T-cell (primary cell): ENCODE results near the gene GABARAP. TPM values are rescaled to one million over a fixed set of nuclear protein-coding genes. Genes with fewer than 3 reads are reported as not detected.

Experiments
- ATAC-seq, 4 experiments: fragments of 200-7000 bp in 3 of 4; fragments of 150-1000 bp in 1 of 4; cut with Tn5 transposase; replicated peaks in 1 of 4; 1 replicate in 3 of 4; 2 replicates in 1 of 4; pipeline ENCODE4 v1.10.0; 2021; ENCODE audit warnings: moderate library complexity in 3 of 4, mild to moderate bottlenecking in 2 of 4, moderate number of reproducible peaks in 1 of 4
- CTCF ChIA-PET, 2 donors: fragments of 300-600 bp; sonication (Branson Sonifier 250); formaldehyde crosslinking; loops; one replicate each; lab custom pipeline; 2022; ENCODE audit warnings: antibody characterized with exemption in 2 of 2; lab: Charles Lee
- POLR2A ChIA-PET, 2 donors: fragments of 300-600 bp; sonication (Branson Sonifier 250); formaldehyde crosslinking; loops; one replicate each; lab custom pipeline; 2022; ENCODE audit warnings: antibody characterized with exemption in 2 of 2; lab: Charles Lee
- DNase-seq, 35 experiments: peaks; one replicate each; pipeline versions ENCODE4 v3.0.0 to v3.0.0-alpha.2; 2013 to 2023
- H3K27ac ChIP-seq: one replicate; pipeline ENCODE4 v1.5.1; 2013; ENCODE audit warnings: low read length
- H3K27me3 ChIP-seq, 2 experiments: replicated peaks in 1 of 2; 1 replicate in 1 of 2; 2 replicates in 1 of 2; pipeline versions ENCODE4 v1.6.1 to v1.7.0; 2013; ENCODE audit warnings: low read length in 1 of 2, mixed read lengths in 1 of 2; ENCODE audit not compliant: control insufficient read depth in 2 of 2, insufficient read depth in 2 of 2; ENCODE audit errors: extremely low read depth in 1 of 2
- H3K36me3 ChIP-seq, 2 donors: 1 replicate in 1 of 2; 2 replicates in 1 of 2; pipeline versions ENCODE4 v1.6.1 to v1.7.0; 2013; ENCODE audit warnings: low read length in 1 of 2; ENCODE audit not compliant: control insufficient read depth in 2 of 2, insufficient read depth in 1 of 2; ENCODE audit errors: extremely low read depth in 1 of 2
- H3K4me1 ChIP-seq, 2 experiments: 1 replicate in 1 of 2; 2 replicates in 1 of 2; pipeline versions ENCODE4 v1.6.1 to v1.7.0; 2013; ENCODE audit warnings: low read length in 2 of 2, mixed read lengths in 1 of 2; ENCODE audit not compliant: insufficient read depth in 2 of 2, control insufficient read depth in 1 of 2; ENCODE audit errors: extremely low read depth in 1 of 2
- H3K4me3 ChIP-seq, 2 donors: 1 replicate in 1 of 2; 2 replicates in 1 of 2; pipeline versions ENCODE4 v1.5.1 to v1.7.0; 2013; ENCODE audit warnings: mild to moderate bottlenecking in 2 of 2, low read length in 1 of 2, moderate library complexity in 1 of 2; ENCODE audit not compliant: control insufficient read depth in 1 of 2; ENCODE audit errors: extremely low read depth in 1 of 2
- H3K9me3 ChIP-seq: 2 replicates; pipeline ENCODE4 v1.7.0; 2013
- H3K27ac Mint-ChIP-seq, 2 donors: one replicate each; pipeline ENCODE4 v1.8.0; 2020 to 2021; ENCODE audit warnings: mild to moderate bottlenecking in 2 of 2, mixed read lengths in 2 of 2
- H3K27me3 Mint-ChIP-seq, 2 donors: one replicate each; pipeline ENCODE4 v1.8.0; 2021 to 2022; ENCODE audit warnings: mixed read lengths in 2 of 2
- H3K36me3 Mint-ChIP-seq: one replicate; pipeline ENCODE4 v1.8.0; 2021; ENCODE audit warnings: mixed read lengths
- H3K4me1 Mint-ChIP-seq, 3 donors: one replicate each; pipeline ENCODE4 v1.8.0; 2020 to 2022; ENCODE audit warnings: mixed read lengths in 3 of 3, mild to moderate bottlenecking in 1 of 3
- H3K4me3 Mint-ChIP-seq, 3 donors: one replicate each; pipeline ENCODE4 v1.8.0; 2020 to 2022; ENCODE audit warnings: mild to moderate bottlenecking in 3 of 3, mixed read lengths in 3 of 3, moderate library complexity in 3 of 3
- H3K9me3 Mint-ChIP-seq, 3 donors: one replicate each; pipeline ENCODE4 v1.8.0; 2020 to 2022; ENCODE audit warnings: mixed read lengths in 3 of 3
- WGBS: methylation state at CpG from one replicate; pipeline ENCODE4 v1.1.5; 2013; ENCODE audit warnings: missing lambda C conversion rate; ENCODE audit not compliant: insufficient coverage; 5-methylcytosine and 5-hydroxymethylcytosine counted together
- total RNA-seq, 35 experiments: library from RNA in 6 of 35; stranded (reverse) in 6 of 35; fragments of 120-200 nt in 1 of 35; gene quantifications; one replicate each; pipeline versions ENCODE4 v1.2.1 to v1.2.4 and lab custom pipeline; 2013 to 2026

The GABARAP gene
- total RNA-seq, 5 donors from 2014 or later (not counting 1 experiment from before 2014, with no cell fraction given) = 197 to 278 (median 276) TPM

GRCh38 chr17:7219229-7219811 lies 22.9 kb downstream of the GABARAP start:
- peak overlapping the region; percentile 89 to 91 (median 90) for H3K4me3 Mint-ChIP-seq
- Histone ChIP-seq H3K36me3 (peaks cover 7 to 32% of the 10 kb centered on the region in 2 donors), H3K4me1 (peaks cover 40 to 67% of the 10 kb centered on the region in 2 experiments), H3K9me3 (no peaks in the 10 kb centered on the region), H3K27me3 (no peaks in the 10 kb centered on the region), H3K4me3 (peak overlapping the region; percentile 81 to 86), H3K27ac (peak overlapping the region; percentile 80)
- DNase-seq = no peak
- no peaks in the 10 kb centered on the region for H3K9me3 Mint-ChIP-seq
- ChIA-PET POLR2A (interaction anchor here in 1 of 2 donors (0.6 kb wide), 1 partner anchor 95 kb away, joined by 3 read pairs; no protein-coding TSS in a partner anchor), CTCF (interaction anchor here (0.6 to 1.5 kb wide), 5 partner anchors 15 to 468 kb away, joined by 3 to 11 read pairs (median 4); partner anchors contain the start of genes DVL2 (in 1 of the 2), GABARAP (in 1 of the 2) and PHF23 (in 1 of the 2))
- WGBS = 33% methylated on average over 7 of the region's 12 CpGs
- ATAC-seq = no peak
- H3K36me3 Mint-ChIP-seq = peaks cover 8% of the 10 kb centered on the region
- H3K27me3 Mint-ChIP-seq = no peaks in the 10 kb centered on the region
- H3K27ac Mint-ChIP-seq = peak overlapping the region; percentile 98 to 99
- H3K4me1 Mint-ChIP-seq = peaks cover 59 to 64% (median 61%) of the 10 kb centered on the region in 3 donors

DNA sequence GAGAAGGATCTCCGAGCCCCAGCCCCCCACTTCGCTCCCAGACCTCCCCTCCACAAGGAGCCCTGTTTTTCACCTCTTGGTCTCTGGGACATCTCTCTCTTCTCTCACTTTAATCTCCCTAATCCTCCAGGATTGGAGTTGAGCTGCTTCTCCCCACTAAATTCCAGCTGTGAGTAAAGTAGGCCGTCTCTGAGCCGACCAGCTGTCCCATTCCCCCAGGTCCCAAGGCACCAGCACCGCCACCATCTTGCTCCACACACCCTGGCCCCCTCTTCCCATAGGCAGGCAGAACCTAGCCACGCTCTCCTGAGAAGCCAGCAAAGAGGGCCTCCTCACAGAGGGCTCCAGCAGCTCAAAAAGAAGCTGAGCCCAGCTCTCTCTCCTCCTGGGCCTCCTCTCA lies 23.5 kb downstream of the GABARAP start:
- DNase-seq (no peak), ATAC-seq (no peak)
- H3K4me3 ChIP-seq = no peak overlapping the region
- CTCF ChIA-PET = interaction anchor here (0.6 to 1.5 kb wide), 3 partner anchors 20 to 86 kb away, joined by 3 to 11 read pairs (median 3); partner anchors contain the start of genes GABARAP (in 1 of the 2) and PHF23 (in 1 of the 2)
- H3K9me3 ChIP-seq = no peaks in the 10 kb centered on the region
- peaks cover 7 to 27% of the 10 kb centered on the region in 2 donors for H3K36me3 ChIP-seq
- Mint-ChIP-seq H3K4me3 (peak overlapping the region; percentile 89 to 91 (median 90)), H3K9me3 (no peaks in the 10 kb centered on the region), H3K36me3 (peaks cover 4% of the 10 kb centered on the region), H3K27ac (peak overlapping the region; percentile 98 to 99), H3K4me1 (peaks cover 65 to 70% (median 66%) of the 10 kb centered on the region in 3 donors), H3K27me3 (no peaks in the 10 kb centered on the region)
- POLR2A ChIA-PET = interaction anchor here in 1 of 2 donors (0.6 kb wide), 1 partner anchor 96 kb away, joined by 3 read pairs; no protein-coding TSS in a partner anchor
- H3K27ac ChIP-seq = peak overlapping the region; percentile 80
- H3K27me3 ChIP-seq = no peaks in the 10 kb centered on the region
- H3K4me1 ChIP-seq = peaks cover 40 to 72% of the 10 kb centered on the region in 2 experiments
- WGBS = 78% methylated on average over 6 of the region's 6 CpGs

GRCh38 chr17:7218166-7218565 lies 24.1 kb downstream of the GABARAP start:
- H3K4me1 Mint-ChIP-seq = peaks cover 70 to 76% (median 72%) of the 10 kb centered on the region in 3 donors
- H3K36me3 Mint-ChIP-seq = no peaks in the 10 kb centered on the region
- H3K27ac Mint-ChIP-seq = peak overlapping the region; percentile 76 to 99
- WGBS = 74% methylated on average over 4 of the region's 6 CpGs
- no peaks in the 10 kb centered on the region for H3K9me3 ChIP-seq
- ATAC-seq (no peak), DNase-seq (no peak)
- no peaks in the 10 kb centered on the region for H3K27me3 ChIP-seq
- no peak overlapping the region for H3K27ac ChIP-seq
- H3K4me3 ChIP-seq = peak overlapping the region; percentile 0 to 55
- H3K4me1 ChIP-seq = peaks cover 40 to 78% of the 10 kb centered on the region in 2 experiments
- ChIA-PET CTCF (no interaction called here), POLR2A (interaction anchor here in 1 of 2 donors (0.6 kb wide), 1 partner anchor 206 kb away, joined by 3 read pairs; no protein-coding TSS in a partner anchor)
- no peaks in the 10 kb centered on the region for H3K9me3 Mint-ChIP-seq
- H3K27me3 Mint-ChIP-seq = no peaks in the 10 kb centered on the region
- peaks cover 2 to 21% of the 10 kb centered on the region in 2 donors for H3K36me3 ChIP-seq
- H3K4me3 Mint-ChIP-seq = peak overlapping the region; percentile 9 to 91 (median 70)

- ChIA-PET POLR2A (interaction anchor here in 1 of 2 donors (0.6 kb wide), 2 partner anchors 205 to 253 kb away, joined by 3 to 4 read pairs; no protein-coding TSS in a partner anchor), CTCF (no interaction called here)
- no peaks in the 10 kb centered on the region for H3K9me3 Mint-ChIP-seq
- no peaks in the 10 kb centered on the region for H3K27me3 Mint-ChIP-seq
- 10% methylated on average over 15 of the region's 32 CpGs for WGBS
- Histone ChIP-seq H3K36me3 (peaks cover 0 to 13% of the 10 kb centered on the region in 2 donors), H3K4me3 (peak overlapping the region; percentile 0 to 55), H3K27ac (peak overlapping the region; percentile 46), H3K4me1 (peaks cover 40 to 80% of the 10 kb centered on the region in 2 experiments), H3K27me3 (no peaks in the 10 kb centered on the region), H3K9me3 (no peaks in the 10 kb centered on the region)
- ATAC-seq (no peak), DNase-seq (peak in 1 of 35 experiments; percentile 18)
- H3K4me3 Mint-ChIP-seq = peak overlapping the region; percentile 54 to 92 (median 70)
- H3K36me3 Mint-ChIP-seq = no peaks in the 10 kb centered on the region
- H3K4me1 Mint-ChIP-seq = peaks cover 71 to 77% (median 74%) of the 10 kb centered on the region in 3 donors
- H3K27ac Mint-ChIP-seq = peak overlapping the region; percentile 76 to 99
These were observed 24.9 kb downstream of the GABARAP start for GRCh38 chr17:7217113-7217987.

DNA sequence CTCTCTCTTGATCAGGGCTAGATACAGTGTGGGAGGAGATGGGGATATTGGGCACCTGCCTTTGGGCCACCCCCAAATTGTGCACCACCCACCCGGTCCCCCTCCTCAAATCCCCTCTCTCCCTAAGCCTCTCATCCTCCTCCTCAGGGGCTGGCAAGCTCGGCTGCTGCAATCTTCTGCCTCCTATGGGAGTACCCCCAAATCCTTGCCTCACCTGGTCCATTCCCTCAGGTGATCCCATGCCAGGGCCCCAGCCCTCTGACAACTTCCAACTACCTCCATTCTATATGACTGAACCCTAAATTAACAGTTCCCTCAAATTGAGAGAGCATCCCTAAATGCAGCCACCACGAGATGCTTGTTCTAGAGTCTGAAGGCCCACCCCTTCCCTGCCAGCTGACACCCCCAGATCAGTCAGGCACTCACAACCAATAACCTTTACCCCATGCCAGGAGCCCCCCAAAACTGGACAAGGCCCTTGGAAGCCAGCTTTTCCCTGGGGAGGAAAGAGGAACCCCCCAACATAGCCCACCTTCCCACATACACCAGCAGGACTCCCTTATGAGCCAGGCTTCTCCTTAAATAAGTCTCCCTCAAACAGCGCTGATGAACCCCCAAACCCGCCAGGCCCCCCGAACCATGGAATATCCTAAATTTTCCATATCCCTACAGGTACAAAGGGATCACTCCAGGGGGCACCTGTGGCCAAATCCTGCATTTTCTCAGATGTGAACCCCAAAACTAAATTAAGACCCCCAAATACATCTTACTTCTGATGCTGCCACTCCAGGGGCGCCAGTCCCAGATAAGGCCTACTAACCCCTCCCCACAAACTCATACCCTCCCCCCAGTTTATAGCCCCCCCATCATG lies 25.8 kb downstream of the GABARAP start:
- Mint-ChIP-seq H3K9me3 (no peaks in the 10 kb centered on the region), H3K4me1 (peaks cover 74 to 80% (median 80%) of the 10 kb centered on the region in 3 donors), H3K36me3 (no peaks in the 10 kb centered on the region), H3K27ac (peak overlapping the region; percentile 71 to 88), H3K27me3 (peaks cover 0 to 5% of the 10 kb centered on the region in 2 donors), H3K4me3 (peak overlapping the region; percentile 6 to 92 (median 37))
- CTCF ChIA-PET = interaction anchor here in 1 of 2 donors (0.6 kb wide), 1 partner anchor 12 kb away, joined by 9 read pairs; no protein-coding TSS in a partner anchor
- ATAC-seq = no peak
- H3K4me3 ChIP-seq = peak overlapping the region in 1 of 2 donors; percentile 29
- peaks cover 40 to 77% of the 10 kb centered on the region in 2 experiments for H3K4me1 ChIP-seq
- DNase-seq = no peak
- peaks cover 0 to 6% of the 10 kb centered on the region in 2 donors for H3K36me3 ChIP-seq
- H3K9me3 ChIP-seq = no peaks in the 10 kb centered on the region
- peak overlapping the region; percentile 46 for H3K27ac ChIP-seq
- H3K27me3 ChIP-seq = no peaks in the 10 kb centered on the region
- 61% methylated on average over 7 of the region's 7 CpGs for WGBS
- POLR2A ChIA-PET = no interaction called here
